HL-60 (cell line): ENCODE measurements around the gene ACBD5.

Source experiments
- DNase-seq, 2 experiments: peaks; one replicate each; pipeline ENCODE4 v3.0.0-alpha.2; 2010 to 2020; ENCODE audit warnings: low read depth in 1 of 2, low spot score in 1 of 2
- H3K27ac ChIP-seq: fragments of 250-450 bp; sonication (Bioruptor Pico); replicated peaks from 2 replicates; pipeline ENCODE4 v1.5.1; 2020; ENCODE audit warnings: mild to moderate bottlenecking, moderate library complexity
- H3K27me3 ChIP-seq: fragments of 250-450 bp; sonication (Bioruptor Pico); 2 replicates; pipeline ENCODE4 v1.5.1; 2021; ENCODE audit warnings: mild to moderate bottlenecking, moderate library complexity; ENCODE audit not compliant: insufficient read depth, poor library complexity, severe bottlenecking
- H3K4me3 ChIP-seq: replicated peaks from 2 replicates; pipeline ENCODE4 v1.5.1; 2011; ENCODE audit warnings: mild to moderate bottlenecking, control low read depth, low read length; ENCODE audit not compliant: insufficient read depth
- GABPA ChIP-seq: IDR thresholded peaks from 2 replicates; pipeline ENCODE4 v1.6.1; 2012; ENCODE audit warnings: low read depth
- POLR2AphosphoS5 ChIP-seq: IDR thresholded peaks from 2 replicates; pipeline ENCODE4 v1.6.1; 2012; ENCODE audit warnings: low read depth
- SPI1 ChIP-seq: IDR thresholded peaks from 2 replicates; pipeline ENCODE4 v1.6.1; 2012; ENCODE audit warnings: low read depth, mild to moderate bottlenecking, borderline replicate concordance
- TF ChIP-seq, protein P1 (sequence below): IDR thresholded peaks from one replicate; pipeline ENCODE4 v1.5.1; 2011; ENCODE audit warnings: low read length, control low read depth, inconsistent platforms; ENCODE audit not compliant: insufficient read depth
- TF ChIP-seq, protein P2 (sequence below): IDR thresholded peaks from 2 replicates; pipeline ENCODE4 v1.6.1; 2012; ENCODE audit warnings: low read depth; ENCODE audit not compliant: insufficient replicate concordance

Gene ACBD5

DNA sequence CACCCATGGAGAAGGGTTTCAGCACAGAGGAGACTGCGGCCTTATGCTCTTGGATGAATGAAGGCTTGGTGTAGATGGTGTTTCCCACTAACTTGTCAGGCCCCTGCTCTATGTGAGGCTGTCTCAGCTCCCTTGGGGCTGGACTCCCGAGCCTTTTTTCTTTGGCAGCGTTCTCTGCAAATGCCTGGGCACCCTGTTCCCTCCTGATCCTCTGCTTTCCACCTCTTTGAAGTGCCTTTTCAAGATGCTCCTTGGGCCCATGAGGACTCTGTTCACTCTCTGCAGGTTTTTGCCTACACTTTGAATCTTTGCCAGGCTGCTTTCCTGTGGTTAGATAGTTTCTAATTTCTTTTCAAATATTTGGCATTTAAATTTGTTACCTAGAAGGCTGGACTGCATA, 6.8 kb upstream of the ACBD5 start:
- no peak for TF ChIP-seq GABPA
- TF ChIP-seq, protein P1, sequence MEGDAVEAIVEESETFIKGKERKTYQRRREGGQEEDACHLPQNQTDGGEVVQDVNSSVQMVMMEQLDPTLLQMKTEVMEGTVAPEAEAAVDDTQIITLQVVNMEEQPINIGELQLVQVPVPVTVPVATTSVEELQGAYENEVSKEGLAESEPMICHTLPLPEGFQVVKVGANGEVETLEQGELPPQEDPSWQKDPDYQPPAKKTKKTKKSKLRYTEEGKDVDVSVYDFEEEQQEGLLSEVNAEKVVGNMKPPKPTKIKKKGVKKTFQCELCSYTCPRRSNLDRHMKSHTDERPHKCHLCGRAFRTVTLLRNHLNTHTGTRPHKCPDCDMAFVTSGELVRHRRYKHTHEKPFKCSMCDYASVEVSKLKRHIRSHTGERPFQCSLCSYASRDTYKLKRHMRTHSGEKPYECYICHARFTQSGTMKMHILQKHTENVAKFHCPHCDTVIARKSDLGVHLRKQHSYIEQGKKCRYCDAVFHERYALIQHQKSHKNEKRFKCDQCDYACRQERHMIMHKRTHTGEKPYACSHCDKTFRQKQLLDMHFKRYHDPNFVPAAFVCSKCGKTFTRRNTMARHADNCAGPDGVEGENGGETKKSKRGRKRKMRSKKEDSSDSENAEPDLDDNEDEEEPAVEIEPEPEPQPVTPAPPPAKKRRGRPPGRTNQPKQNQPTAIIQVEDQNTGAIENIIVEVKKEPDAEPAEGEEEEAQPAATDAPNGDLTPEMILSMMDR: no peak
- TF ChIP-seq POLR2AphosphoS5: no peak
- TF ChIP-seq, protein P2, sequence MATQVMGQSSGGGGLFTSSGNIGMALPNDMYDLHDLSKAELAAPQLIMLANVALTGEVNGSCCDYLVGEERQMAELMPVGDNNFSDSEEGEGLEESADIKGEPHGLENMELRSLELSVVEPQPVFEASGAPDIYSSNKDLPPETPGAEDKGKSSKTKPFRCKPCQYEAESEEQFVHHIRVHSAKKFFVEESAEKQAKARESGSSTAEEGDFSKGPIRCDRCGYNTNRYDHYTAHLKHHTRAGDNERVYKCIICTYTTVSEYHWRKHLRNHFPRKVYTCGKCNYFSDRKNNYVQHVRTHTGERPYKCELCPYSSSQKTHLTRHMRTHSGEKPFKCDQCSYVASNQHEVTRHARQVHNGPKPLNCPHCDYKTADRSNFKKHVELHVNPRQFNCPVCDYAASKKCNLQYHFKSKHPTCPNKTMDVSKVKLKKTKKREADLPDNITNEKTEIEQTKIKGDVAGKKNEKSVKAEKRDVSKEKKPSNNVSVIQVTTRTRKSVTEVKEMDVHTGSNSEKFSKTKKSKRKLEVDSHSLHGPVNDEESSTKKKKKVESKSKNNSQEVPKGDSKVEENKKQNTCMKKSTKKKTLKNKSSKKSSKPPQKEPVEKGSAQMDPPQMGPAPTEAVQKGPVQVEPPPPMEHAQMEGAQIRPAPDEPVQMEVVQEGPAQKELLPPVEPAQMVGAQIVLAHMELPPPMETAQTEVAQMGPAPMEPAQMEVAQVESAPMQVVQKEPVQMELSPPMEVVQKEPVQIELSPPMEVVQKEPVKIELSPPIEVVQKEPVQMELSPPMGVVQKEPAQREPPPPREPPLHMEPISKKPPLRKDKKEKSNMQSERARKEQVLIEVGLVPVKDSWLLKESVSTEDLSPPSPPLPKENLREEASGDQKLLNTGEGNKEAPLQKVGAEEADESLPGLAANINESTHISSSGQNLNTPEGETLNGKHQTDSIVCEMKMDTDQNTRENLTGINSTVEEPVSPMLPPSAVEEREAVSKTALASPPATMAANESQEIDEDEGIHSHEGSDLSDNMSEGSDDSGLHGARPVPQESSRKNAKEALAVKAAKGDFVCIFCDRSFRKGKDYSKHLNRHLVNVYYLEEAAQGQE: no peak
- no peak for TF ChIP-seq SPI1
- no peak overlapping the region for H3K4me3 ChIP-seq
- DNase-seq: no peak
- H3K27ac ChIP-seq: no peak overlapping the region
- H3K27me3 ChIP-seq: no peaks in the 10 kb centered on the region

GRCh38 chr10:27247006-27247405, 6.4 kb upstream of the ACBD5 start:
- no peak for DNase-seq
- TF ChIP-seq GABPA (no peak), POLR2AphosphoS5 (no peak), SPI1 (no peak)
- TF ChIP-seq, protein P1: no peak
- TF ChIP-seq, protein P2: no peak
- Histone ChIP-seq H3K27ac (no peak overlapping the region), H3K27me3 (no peaks in the 10 kb centered on the region), H3K4me3 (no peak overlapping the region)

- TF ChIP-seq POLR2AphosphoS5: no peak
- TF ChIP-seq, protein P1: no peak
- TF ChIP-seq, protein P2: no peak
- no peak for TF ChIP-seq SPI1
- TF ChIP-seq GABPA: no peak
- Histone ChIP-seq H3K27me3 (no peaks in the 10 kb centered on the region), H3K4me3 (no peak overlapping the region), H3K27ac (no peak overlapping the region)
- DNase-seq: no peak
These were observed 5.2 kb upstream of the ACBD5 start for GRCh38 chr10:27245836-27246235.
